AG08395 (cell line): ENCODE results near the gene THOC3.
"Not testable (repeated sequence)": the region's sequence is repeated elsewhere in the genome, so short reads cannot be mapped to it uniquely, and the experiment has no call there.

ENCODE experiments used
- DNase-seq: peaks from one replicate; pipeline ENCODE4 v3.0.0; 2012; ENCODE audit warnings: mixed read lengths, low spot score

Gene THOC3

GRCh38 chr5:175967471-175968372 lies at the start of gene THOC3:
TSS of gene THOC3 (minus strand) at chr5:175968315. CDS start at chr5:175968208, 107 bp downstream.
- not testable (repeated sequence) for DNase-seq

GRCh38 chr5:176017324-176017723 lies 49.2 kb upstream of the THOC3 start:
- not testable (repeated sequence) for DNase-seq

GRCh38 chr5:176014360-176014759 lies 46.2 kb upstream of the THOC3 start:
- DNase-seq: not testable (repeated sequence)

- not testable (repeated sequence) for DNase-seq
These were observed 43.0 kb upstream of the THOC3 start for GRCh38 chr5:176011088-176011487.

GRCh38 chr5:176010202-176010601 lies 42.1 kb upstream of the THOC3 start:
- not testable (repeated sequence) for DNase-seq

- DNase-seq: not testable (repeated sequence)
These were observed 39.1 kb upstream of the THOC3 start for GRCh38 chr5:176007220-176007619.

- DNase-seq: not testable (repeated sequence)
These were observed 38.7 kb upstream of the THOC3 start for GRCh38 chr5:176006819-176007218.

GRCh38 chr5:175997979-175998378 lies 29.9 kb upstream of the THOC3 start:
- DNase-seq: not testable (repeated sequence)

GRCh38 chr5:175997495-175997894 lies 29.4 kb upstream of the THOC3 start:
- not testable (repeated sequence) for DNase-seq

GRCh38 chr5:175996791-175997190 lies 28.7 kb upstream of the THOC3 start:
- not testable (repeated sequence) for DNase-seq

- DNase-seq: not testable (repeated sequence)
These were observed 27.4 kb upstream of the THOC3 start for GRCh38 chr5:175995506-175995905.

- not testable (repeated sequence) for DNase-seq
These were observed 11.4 kb upstream of the THOC3 start for GRCh38 chr5:175979371-175979995.

- not testable (repeated sequence) for DNase-seq
These were observed 266 bp upstream of the THOC3 start for GRCh38 chr5:175968381-175968780.

GRCh38 chr5:175962329-175962728 lies 5.8 kb downstream of the THOC3 start:
- DNase-seq: not testable (repeated sequence)

- not testable (repeated sequence) for DNase-seq
These were observed 7.9 kb downstream of the THOC3 start for GRCh38 chr5:175960228-175960627.

GRCh38 chr5:175958515-175958914 lies 9.6 kb downstream of the THOC3 start:
- DNase-seq: not testable (repeated sequence)

GRCh38 chr5:175954107-175954506 lies 14.0 kb downstream of the THOC3 start:
- DNase-seq: not testable (repeated sequence)

GRCh38 chr5:175952810-175953209 lies 15.3 kb downstream of the THOC3 start:
- not testable (repeated sequence) for DNase-seq

- DNase-seq: not testable (repeated sequence)
These were observed 16.7 kb downstream of the THOC3 start for GRCh38 chr5:175951339-175951969.

GRCh38 chr5:175948329-175949108 lies 19.6 kb downstream of the THOC3 start:
- not testable (repeated sequence) for DNase-seq

- not testable (repeated sequence) for DNase-seq
These were observed 24.9 kb downstream of the THOC3 start for GRCh38 chr5:175943253-175943652.

GRCh38 chr5:175940632-175941031 lies 27.5 kb downstream of the THOC3 start:
- DNase-seq: not testable (repeated sequence)
